Activated CD8-positive, alpha-beta memory T cell treated with anti-CD3 and anti-CD28 coated beads, Interleukin-2, amount 10 ng/mL, durations not matched to agents 7 days and 5 days (primary cell): ENCODE data around the gene FOXF1. TPM values are rescaled to one million over a fixed set of nuclear protein-coding genes. Genes with fewer than 3 reads are reported as not detected.

ENCODE experiments used
- ATAC-seq: fragments of 150-1000 bp; cut with Tn5 transposase; one replicate; pipeline ENCODE4 v1.10.0; 2021; ENCODE audit warnings: moderate library complexity
- CTCF ChIA-PET: fragments of 350-600 bp; sonication (Branson Sonifier 250); formaldehyde crosslinking; loops from one replicate; lab custom pipeline; 2021; ENCODE audit warnings: antibody characterized with exemption; lab: Charles Lee
- DNase-seq: peaks from one replicate; pipeline ENCODE4 v3.0.0-alpha.2; 2020
- H3K27ac Mint-ChIP-seq: one replicate; pipeline ENCODE4 v1.8.0; 2021; ENCODE audit warnings: mild to moderate bottlenecking, mixed read lengths
- H3K27me3 Mint-ChIP-seq: one replicate; pipeline ENCODE4 v1.8.0; 2021; ENCODE audit warnings: mixed read lengths
- H3K36me3 Mint-ChIP-seq: one replicate; pipeline ENCODE4 v1.8.0; 2021; ENCODE audit warnings: mild to moderate bottlenecking, mixed read lengths
- H3K4me1 Mint-ChIP-seq: one replicate; pipeline ENCODE4 v1.8.0; 2021; ENCODE audit warnings: mixed read lengths
- H3K4me3 Mint-ChIP-seq: one replicate; pipeline ENCODE4 v1.8.0; 2021; ENCODE audit warnings: mild to moderate bottlenecking, moderate library complexity, mixed read lengths
- H3K9me3 Mint-ChIP-seq: one replicate; pipeline ENCODE4 v1.8.0; 2022; ENCODE audit warnings: low read depth, mixed read lengths
- total RNA-seq, 2 experiments: library from RNA; stranded (reverse); gene quantifications; one replicate each; pipeline ENCODE4 v1.2.3, GENCODE V29; 2021

FOXF1 gene
- total RNA-seq, 2 experiments from 2014 or later: not detected

DNA sequence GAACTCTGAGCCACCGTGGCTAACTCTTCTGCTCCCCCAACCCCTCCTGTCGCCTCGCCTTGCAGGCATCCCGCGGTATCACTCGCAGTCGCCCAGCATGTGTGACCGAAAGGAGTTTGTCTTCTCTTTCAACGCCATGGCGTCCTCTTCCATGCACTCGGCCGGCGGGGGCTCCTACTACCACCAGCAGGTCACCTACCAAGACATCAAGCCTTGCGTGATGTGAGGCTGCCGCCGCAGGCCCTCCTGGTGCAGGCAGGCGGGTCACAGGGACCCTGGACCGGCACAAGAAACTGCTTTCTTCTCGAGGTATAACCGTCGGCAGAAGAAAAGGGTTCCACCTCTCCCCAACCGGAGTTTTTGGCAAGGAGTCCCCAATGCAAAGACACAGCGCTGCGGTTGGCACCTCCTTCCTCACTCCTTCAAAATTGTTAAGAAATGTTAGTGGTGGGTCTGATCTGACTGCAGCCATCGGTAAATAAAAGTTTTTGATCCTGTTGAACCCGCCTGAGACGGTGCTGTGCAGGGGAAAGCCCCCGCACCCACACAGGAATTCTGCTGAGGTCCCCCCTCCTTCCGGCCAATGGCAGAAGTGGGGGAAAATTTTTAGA lies 2.6 kb downstream of the FOXF1 start:
- H3K4me3 Mint-ChIP-seq: no peak overlapping the region
- CTCF ChIA-PET: no interaction called here
- DNase-seq: no peak

DNA sequence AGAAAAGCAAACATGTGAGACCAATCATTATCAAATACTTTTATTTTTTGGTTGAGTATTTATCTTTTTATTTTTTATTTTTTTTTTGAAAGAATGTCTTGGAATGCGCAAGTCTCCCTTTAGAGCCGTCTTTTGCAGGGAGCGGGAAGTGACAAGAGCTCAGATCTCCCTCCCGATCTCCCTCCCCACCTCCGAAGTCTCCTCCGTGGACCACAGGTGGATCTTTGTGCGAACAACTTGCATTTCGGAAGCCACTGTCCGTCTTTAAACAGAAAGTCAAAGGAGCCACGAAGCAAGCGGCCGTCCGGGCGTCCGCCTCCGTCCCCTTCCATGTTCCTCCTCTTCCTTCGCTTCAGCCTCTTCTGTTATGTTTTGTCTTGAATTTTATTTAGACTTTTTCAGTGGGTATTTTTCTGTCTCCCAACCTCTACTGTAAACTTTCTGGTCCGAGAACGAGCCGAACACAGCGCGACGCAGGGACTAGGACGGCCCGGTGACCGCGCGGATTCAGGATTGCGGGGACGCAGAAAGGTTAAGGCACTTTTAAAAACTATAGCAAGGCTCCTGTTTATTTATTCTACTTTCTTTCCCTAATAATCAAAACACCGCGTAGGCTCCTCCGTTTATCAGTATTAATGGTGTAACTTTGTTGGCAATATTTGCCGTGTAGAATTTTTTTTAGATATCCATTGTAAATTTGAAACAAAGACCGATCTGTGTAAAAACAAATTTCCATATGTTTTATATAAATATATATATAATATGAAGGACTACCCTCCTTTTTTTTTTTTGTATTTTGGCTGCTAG lies 3.3 kb downstream of the FOXF1 start:
- ATAC-seq (no peak), DNase-seq (no peak)
- Mint-ChIP-seq H3K27ac (no peak overlapping the region), H3K27me3 (peaks cover 75% of the 10 kb centered on the region), H3K9me3 (no peaks in the 10 kb centered on the region), H3K4me3 (no peak overlapping the region), H3K4me1 (peaks cover 6% of the 10 kb centered on the region), H3K36me3 (peaks cover 3% of the 10 kb centered on the region)
- CTCF ChIA-PET: no interaction called here

More for the DNA sequence above, 2.6 kb downstream of the FOXF1 start:
- Mint-ChIP-seq H3K27me3 (peaks cover 69% of the 10 kb centered on the region), H3K27ac (no peak overlapping the region), H3K9me3 (no peaks in the 10 kb centered on the region), H3K36me3 (peaks cover 3% of the 10 kb centered on the region), H3K4me1 (peaks cover 7% of the 10 kb centered on the region)
- ATAC-seq: no peak

DNA sequence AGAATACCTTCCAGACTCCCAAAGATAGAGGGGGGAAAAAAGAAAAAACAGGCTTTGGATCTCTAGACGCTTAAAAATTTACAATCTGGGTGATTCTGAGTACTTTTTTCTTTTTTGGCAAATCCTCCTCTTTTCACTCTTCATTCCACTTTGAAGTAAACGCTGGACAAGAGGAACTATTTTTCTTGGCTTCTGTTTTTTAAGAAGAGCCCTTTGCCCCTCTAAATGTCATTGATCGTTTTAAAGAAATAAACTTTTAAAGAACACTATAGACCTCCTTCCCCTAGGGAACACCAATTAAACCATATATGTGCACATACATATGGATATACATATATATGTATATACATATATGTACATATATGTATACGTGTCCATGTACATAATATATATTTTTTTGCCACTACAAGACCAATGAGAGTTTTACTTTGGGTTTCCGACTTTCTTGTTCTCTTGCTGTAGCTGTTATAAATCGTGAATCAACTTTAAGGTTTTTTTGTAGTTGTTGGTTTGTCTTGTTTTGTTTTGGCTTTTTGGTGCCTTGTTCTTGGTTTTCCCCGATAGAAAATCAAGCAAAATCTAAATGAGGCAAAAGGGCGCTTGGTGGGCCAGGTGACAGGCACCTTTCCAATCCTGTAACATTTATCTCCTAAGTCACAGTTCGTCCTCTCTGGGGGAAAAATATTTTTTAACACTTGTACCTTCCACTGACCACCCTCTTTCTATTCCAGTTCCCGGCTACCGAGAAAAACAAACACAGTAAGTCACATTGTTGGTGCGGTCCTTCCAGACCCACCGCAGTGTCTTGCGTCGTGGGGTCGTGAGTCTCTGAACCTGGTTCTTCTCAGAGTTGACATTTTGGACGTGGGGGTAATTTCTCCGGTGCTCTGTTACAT lies 4.4 kb downstream of the FOXF1 start:
- peak overlapping the region; percentile 21 for H3K27ac Mint-ChIP-seq
- no peak for DNase-seq
- peaks cover 80% of the 10 kb centered on the region for H3K27me3 Mint-ChIP-seq
- ATAC-seq: no peak
- H3K4me3 Mint-ChIP-seq: no peak overlapping the region
- no peaks in the 10 kb centered on the region for H3K9me3 Mint-ChIP-seq
- peaks cover 4% of the 10 kb centered on the region for H3K4me1 Mint-ChIP-seq
- no peaks in the 10 kb centered on the region for H3K36me3 Mint-ChIP-seq
- CTCF ChIA-PET: interaction anchor here (0.8 kb wide), 1 partner anchor 177 kb away, joined by 3 read pairs; no protein-coding TSS in a partner anchor

DNA sequence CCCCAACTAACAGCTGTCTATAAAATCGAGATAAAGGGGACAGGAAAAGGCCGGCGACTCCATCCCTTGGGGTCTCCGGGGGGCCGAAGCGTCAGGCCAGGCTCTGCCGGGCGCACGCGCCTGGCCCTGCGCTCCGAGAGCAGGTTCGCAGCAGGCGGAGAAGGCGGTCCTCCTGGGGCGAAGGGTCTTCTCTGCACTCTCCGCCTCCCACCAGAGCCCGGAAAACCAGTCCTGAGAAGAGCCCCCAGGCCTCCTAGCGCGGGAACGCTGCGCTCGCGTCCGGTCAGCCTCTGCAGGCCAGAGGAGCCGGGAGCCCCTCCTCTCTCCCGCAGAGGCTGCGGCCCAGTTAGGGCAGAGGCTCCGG lies 5.1 kb downstream of the FOXF1 start:
- H3K27me3 Mint-ChIP-seq: peaks cover 83% of the 10 kb centered on the region
- no peaks in the 10 kb centered on the region for H3K36me3 Mint-ChIP-seq
- no peak overlapping the region for H3K27ac Mint-ChIP-seq
- no peaks in the 10 kb centered on the region for H3K9me3 Mint-ChIP-seq
- CTCF ChIA-PET: interaction anchor here (0.8 kb wide), 1 partner anchor 178 kb away, joined by 3 read pairs; no protein-coding TSS in a partner anchor
- DNase-seq: no peak
- no peak for ATAC-seq
- peaks cover 5% of the 10 kb centered on the region for H3K4me1 Mint-ChIP-seq
- H3K4me3 Mint-ChIP-seq: no peak overlapping the region

DNA sequence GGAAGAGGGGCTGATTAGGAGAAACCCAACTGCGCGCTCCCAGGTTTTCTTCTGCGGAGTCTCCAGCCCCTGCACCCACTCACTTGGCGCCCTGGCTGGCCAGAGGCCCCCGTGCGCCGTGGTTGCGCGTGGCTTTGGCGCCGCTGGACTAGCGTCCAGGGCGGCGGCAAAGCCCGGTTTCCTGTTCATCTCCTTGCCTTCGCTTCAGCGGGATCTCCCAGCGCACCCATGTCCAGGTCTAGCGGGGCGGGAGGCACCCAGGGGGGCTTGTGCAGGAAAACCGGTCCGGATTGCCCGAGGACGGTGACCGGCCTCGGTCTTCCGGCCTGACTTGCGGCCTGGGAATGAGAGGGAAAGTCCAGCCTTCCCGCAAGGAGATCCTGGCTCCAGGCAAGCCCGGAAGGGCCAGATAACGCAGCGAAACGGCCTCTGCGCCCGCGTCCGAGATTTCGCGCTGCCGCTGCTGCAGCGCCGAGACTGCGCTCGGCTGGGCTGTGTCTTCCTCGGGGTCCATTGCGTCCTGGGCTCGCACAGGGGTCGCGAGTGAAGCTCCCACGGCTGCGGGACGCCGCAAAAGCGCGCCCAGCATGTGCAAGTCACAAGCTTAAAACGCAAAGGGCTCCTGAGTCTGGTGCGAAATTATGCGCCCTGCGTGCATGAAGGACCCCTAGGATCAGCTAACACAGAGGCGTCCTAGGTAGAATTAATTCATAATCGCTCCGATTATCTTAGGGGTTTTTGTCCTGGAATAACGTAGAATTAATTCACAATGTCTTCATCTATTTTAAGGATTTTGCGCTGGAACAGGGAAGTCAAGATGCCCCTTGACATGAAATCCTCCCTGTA lies 5.7 kb downstream of the FOXF1 start:
- Mint-ChIP-seq H3K27me3 (peaks cover 81% of the 10 kb centered on the region), H3K36me3 (no peaks in the 10 kb centered on the region)
- CTCF ChIA-PET: interaction anchor here (0.8 to 2.9 kb wide), 5 partner anchors 11 to 695 kb away, joined by 3 to 9 read pairs (median 3); no protein-coding TSS in a partner anchor

DNA sequence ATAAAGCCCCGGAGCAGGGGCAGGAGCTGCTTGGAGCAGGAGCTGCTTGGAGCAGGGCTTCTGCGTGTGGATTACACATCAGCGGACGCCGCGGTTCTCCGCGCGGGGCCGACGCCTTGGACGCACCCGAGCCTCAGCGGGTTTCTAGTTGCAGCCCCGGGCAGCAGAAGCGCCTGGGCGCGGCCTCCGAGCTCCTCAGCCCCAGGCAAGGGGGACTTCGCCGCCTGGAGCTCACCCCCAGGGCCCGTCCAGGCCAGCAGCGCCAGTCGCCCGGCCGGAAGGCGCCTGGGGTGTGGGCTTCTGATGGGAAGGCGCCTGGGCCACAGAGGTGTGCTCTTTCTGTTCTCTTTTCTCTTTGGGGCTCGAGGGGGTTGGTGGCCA lies 6.3 kb downstream of the FOXF1 start:
- H3K36me3 Mint-ChIP-seq: no peaks in the 10 kb centered on the region
- no peaks in the 10 kb centered on the region for H3K9me3 Mint-ChIP-seq
- no peak overlapping the region for H3K27ac Mint-ChIP-seq
- peaks cover 3% of the 10 kb centered on the region for H3K4me1 Mint-ChIP-seq
- DNase-seq (no peak), ATAC-seq (no peak)
- no peak overlapping the region for H3K4me3 Mint-ChIP-seq
- CTCF ChIA-PET: interaction anchor here (0.8 to 2.9 kb wide), 5 partner anchors 10 to 695 kb away, joined by 3 to 9 read pairs (median 3); no protein-coding TSS in a partner anchor
- peaks cover 83% of the 10 kb centered on the region for H3K27me3 Mint-ChIP-seq

More for the DNA sequence above, 5.7 kb downstream of the FOXF1 start:
- no peak for ATAC-seq
- Mint-ChIP-seq H3K9me3 (no peaks in the 10 kb centered on the region), H3K27ac (no peak overlapping the region), H3K4me1 (peaks cover 3% of the 10 kb centered on the region), H3K4me3 (no peak overlapping the region)
- no peak for DNase-seq

DNA sequence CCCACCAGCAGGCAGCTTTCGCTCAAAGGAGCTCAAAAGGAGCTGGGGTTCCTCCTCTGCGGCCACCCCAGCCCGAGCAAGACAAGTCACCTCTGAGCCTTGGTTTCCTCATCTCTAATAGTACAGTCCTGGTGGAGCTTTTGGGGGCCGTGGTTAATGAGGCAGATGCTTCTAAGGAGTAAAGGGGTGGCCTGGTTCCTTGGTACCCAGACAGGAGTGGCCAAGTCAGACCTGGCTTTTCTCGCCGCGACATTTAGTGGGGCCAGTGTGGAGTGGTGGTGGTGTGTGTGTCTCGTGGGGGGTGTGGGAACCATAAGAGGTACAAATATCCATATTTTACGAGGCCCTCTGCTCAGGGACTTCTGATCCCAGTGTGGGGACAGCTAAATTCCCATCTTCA lies 6.7 kb downstream of the FOXF1 start:
- CTCF ChIA-PET: interaction anchor here (1.0 to 2.9 kb wide), 11 partner anchors 9 to 696 kb away, joined by 3 to 10 read pairs (median 4); no protein-coding TSS in a partner anchor
- peaks cover 3% of the 10 kb centered on the region for H3K4me1 Mint-ChIP-seq
- peaks cover 84% of the 10 kb centered on the region for H3K27me3 Mint-ChIP-seq
- no peak for DNase-seq
- H3K36me3 Mint-ChIP-seq: no peaks in the 10 kb centered on the region
- no peaks in the 10 kb centered on the region for H3K9me3 Mint-ChIP-seq
- no peak overlapping the region for H3K4me3 Mint-ChIP-seq
- no peak overlapping the region for H3K27ac Mint-ChIP-seq
- no peak for ATAC-seq

DNA sequence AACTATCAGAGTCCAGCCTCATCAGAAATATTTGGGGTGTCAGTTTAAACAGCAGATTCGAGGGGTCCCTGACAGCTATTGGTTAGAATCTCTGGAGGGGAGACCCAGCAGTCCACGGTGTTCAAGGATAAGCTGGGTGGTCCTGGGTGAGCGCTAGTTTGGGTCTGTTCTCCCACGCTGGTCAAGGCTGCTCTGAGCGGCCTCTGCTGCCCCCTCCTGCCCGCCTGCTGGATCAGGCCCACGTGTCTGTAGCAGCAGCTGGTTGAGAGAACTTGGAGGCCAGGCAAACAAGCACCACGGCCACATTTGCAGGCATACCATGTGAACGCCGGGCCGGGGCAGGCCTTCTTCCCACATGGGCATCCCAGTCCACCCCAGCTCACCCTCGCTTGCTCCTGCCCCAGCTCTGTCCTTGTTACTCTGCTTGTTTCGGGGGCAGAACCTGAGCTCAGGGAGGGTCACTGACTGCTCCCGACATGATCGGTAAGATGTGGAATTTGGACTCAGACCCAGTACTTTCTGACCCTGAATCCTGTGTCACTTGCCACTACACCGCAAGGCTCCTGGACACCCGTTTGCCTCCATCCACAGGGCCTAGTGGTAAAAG lies 7.4 kb downstream of the FOXF1 start:
- CTCF ChIA-PET: interaction anchor here (0.6 to 2.9 kb wide), 13 partner anchors 8 to 697 kb away, joined by 3 to 10 read pairs (median 4); no protein-coding TSS in a partner anchor
- no peaks in the 10 kb centered on the region for H3K9me3 Mint-ChIP-seq
- H3K27me3 Mint-ChIP-seq: peaks cover 79% of the 10 kb centered on the region
- no peak overlapping the region for H3K27ac Mint-ChIP-seq
- DNase-seq (peak; percentile 46), ATAC-seq (peak; percentile 39)
- no peaks in the 10 kb centered on the region for H3K36me3 Mint-ChIP-seq
- H3K4me1 Mint-ChIP-seq: peaks cover 3% of the 10 kb centered on the region
- H3K4me3 Mint-ChIP-seq: no peak overlapping the region

DNA sequence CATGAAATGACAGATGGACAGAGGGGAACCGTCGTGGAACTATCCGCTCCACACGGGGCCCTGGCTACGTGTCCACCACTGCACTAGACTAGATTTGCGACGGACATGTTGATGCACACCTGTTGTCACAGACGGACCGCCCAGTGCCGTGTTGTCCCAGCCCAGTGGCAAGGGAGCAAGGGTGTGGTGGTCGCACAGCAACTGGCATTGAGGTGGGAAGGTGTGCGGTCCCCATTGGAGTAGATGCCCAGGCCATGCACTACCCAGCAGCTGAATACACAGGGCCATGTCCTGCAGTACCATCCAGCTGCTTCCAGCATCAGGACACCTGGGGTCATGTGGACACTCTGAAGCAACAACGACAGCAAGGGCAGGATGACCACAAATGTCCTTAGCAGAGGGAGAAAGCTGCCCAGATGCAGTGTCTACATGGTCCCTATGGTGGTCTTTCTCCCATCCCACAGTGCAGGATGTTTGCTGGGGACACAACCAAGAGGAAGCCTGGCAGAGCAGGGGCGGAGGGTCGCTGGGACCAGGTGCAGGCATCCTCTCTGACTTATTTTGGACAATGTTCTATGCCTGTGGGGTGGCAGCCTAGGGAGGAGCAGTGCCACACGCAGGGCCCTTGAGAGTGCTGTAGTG lies 8.8 kb downstream of the FOXF1 start:
- H3K27me3 Mint-ChIP-seq: peaks cover 70% of the 10 kb centered on the region
- DNase-seq: no peak
- no peaks in the 10 kb centered on the region for H3K9me3 Mint-ChIP-seq
- CTCF ChIA-PET: interaction anchor here (0.6 to 2.9 kb wide), 11 partner anchors 8 to 698 kb away, joined by 3 to 10 read pairs (median 3); no protein-coding TSS in a partner anchor
- no peak overlapping the region for H3K27ac Mint-ChIP-seq
- H3K4me3 Mint-ChIP-seq: no peak overlapping the region
- peaks cover 3% of the 10 kb centered on the region for H3K4me1 Mint-ChIP-seq
- no peak for ATAC-seq
- H3K36me3 Mint-ChIP-seq: no peaks in the 10 kb centered on the region

DNA sequence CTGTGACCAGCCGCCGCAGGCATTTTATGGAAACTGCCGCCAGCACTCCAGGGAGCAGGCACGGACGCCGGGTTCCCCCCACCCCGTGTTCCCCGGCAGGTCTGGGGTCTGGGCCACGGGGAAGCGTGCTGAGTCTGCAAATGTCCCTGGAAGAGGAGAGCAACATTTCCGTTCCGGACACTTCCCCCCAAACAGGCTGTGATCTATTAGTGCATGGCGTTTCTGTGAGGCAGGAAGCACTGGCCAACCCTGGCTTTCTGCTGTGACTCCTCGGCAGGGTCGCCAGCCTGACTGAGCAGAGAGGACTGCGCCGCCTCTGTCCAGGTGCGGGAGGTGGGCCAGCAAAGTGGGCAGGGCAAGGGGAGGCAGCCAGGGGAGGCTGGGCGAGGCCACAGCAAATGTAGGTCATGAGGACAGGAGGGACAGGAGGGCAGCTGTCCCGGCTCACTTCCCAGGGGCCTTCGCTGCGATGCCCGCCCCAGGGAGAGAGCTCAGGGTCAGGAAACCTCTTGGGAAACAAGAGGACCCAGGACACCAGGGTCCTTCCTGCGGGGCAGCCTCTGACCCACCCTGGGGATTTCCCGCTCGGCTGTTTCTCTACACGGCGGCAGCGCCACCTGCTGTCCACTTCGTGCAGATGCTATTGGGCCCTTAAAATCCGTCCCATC lies 9.5 kb downstream of the FOXF1 start:
- Mint-ChIP-seq H3K9me3 (no peaks in the 10 kb centered on the region), H3K4me3 (no peak overlapping the region), H3K27ac (no peak overlapping the region), H3K36me3 (no peaks in the 10 kb centered on the region), H3K4me1 (peaks cover 3% of the 10 kb centered on the region), H3K27me3 (peaks cover 64% of the 10 kb centered on the region)
- peak; percentile 55 for DNase-seq
- ATAC-seq: peak; percentile 39
- CTCF ChIA-PET: interaction anchor here (0.6 to 1.6 kb wide), 6 partner anchors 14 to 698 kb away, joined by 3 to 6 read pairs (median 3); no protein-coding TSS in a partner anchor
